Kasumi-1 (cell line): ENCODE measurements around the gene OLIG1.

Source experiments
- DNase-seq, 2 experiments: peaks; one replicate each; lab custom pipeline; 2025; lab: John Stamatoyannopoulos, UW

OLIG1 gene

DNA sequence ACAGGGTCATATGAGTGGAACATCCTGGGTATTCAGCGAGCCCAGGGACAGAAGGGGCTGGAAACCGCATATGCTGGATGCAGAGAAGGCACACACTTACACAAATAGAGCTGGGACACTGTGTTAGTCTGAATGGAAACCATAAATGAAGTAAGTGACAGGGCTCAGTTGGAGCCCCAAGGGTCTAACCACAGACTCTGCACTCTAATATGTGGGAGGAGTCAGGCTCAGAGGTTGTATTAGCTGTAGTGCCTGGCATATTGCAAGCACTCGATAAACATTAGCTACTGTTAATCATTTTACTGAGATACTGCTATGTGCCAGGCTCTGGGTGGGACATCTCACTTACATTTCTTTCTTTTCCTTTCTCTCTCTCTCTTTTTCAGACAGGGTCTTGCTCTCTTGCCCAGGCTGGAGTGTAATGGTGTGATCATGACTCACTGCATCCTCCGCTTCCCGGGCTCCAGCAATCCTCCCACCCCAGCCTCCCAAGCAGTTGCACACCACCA is 6.5 kb upstream of the OLIG1 start:
- DNase-seq, result peak in 1 of 2 experiments; percentile 12

DNA sequence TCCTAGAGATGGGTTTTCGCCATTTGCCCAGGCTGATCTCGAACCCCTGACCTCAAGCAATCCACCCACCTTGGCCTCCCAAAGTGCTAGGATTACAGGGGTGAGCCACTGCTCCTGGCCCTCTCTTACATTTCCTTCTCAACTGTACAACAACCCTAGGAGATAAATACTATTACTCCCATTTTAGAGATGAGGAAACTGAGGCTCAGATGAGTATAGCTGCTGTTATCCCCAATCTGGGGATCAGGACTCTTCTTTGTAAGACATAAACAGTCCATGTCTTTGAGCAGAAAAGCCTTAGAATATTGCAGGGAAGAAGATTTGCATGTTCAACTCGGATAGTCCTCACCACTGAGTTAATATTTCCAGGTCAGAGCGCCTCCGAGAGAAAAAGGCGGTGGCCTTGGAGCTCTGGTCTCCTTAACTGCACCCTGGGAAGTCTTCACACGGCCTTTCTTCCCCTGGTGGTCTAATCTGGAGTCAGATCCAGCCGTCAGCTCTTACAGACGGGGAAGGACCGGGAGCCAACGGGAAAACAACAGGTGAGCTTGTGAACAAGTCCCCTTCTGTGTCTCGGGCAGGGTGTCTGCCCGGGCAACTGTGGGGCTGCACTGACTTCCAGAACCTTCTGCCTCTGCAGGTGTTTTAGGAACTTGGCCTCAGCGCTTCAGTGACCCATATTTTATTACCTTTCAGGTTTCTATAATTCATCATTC is 5.9 kb upstream of the OLIG1 start:
- DNase-seq, result no peak

DNA sequence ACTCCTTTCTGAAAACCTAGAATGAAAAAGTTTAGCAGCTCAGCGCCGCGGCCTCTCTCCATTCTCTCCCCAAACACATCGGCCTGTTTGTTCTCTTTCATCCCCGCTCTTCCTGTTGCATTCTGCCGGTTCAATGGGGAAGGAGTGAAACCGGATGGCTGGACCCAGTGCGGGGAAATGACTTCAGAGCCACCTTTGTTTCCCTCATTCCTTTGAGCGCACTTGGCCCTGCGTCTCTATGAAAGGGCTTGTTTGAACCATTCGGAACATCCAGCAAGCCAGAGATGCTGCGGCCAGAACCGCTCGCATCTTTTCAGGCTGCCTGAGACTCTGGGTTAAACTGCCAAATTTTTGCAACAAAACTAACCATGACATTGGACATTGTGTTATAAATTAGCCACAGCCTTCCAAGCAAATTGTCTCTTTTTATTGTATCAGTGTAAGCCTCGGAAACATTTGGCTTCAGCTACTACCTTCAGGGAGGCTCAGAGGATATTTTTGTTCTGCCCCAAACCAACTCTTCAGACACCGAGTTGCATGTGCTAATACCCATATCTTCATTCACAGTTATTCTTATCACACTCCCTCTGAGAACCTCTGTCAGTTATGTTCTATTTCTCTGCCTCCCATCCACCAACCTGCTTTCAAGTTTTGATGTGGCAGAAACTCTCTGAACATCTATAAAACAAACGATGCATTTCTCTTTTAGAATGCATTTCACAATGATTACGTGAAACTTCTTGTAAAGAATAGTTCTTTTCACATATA is 5.1 kb upstream of the OLIG1 start:
- DNase-seq, result no peak

DNA sequence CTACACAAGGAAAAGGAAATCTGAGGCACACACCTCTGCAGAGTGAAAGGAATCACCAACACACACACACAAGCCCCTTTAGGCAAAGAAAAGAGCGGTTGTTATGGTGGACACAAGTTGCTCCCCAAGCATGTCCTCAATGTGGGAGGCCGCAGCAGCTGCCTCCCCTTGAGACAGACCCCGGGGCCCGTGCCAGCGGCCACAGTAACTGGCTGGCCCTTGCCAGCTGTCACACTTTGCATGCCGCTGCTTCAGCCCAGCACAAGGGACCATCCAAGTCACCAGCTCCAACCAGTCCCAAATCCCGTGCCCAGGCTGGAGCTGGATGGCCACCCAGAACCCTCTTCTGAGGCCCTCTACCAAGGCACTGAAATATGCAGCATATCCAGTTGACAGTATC is 2.9 kb upstream of the OLIG1 start:
- no peak for DNase-seq

DNA sequence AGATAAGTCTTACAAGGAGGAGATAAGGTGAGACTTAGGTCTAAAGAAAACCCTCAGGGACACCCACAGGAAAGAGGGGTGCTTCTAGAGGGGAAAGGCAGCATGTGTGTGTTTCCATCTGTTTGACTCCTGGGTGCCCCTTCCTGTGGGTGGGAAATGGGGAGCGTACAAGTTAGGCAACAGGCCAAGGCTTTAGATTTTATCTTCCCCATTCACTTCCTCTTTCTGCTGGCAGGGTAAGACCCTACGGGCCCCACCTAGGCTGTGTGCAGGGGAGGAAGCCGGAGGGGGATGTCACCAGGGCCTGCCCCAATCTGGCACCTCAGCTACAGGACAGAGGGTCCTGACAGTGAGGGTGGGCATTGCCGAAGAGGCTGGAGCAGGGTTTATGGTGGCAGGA is 2.5 kb upstream of the OLIG1 start:
- peak; percentile 92 to 95 for DNase-seq

DNA sequence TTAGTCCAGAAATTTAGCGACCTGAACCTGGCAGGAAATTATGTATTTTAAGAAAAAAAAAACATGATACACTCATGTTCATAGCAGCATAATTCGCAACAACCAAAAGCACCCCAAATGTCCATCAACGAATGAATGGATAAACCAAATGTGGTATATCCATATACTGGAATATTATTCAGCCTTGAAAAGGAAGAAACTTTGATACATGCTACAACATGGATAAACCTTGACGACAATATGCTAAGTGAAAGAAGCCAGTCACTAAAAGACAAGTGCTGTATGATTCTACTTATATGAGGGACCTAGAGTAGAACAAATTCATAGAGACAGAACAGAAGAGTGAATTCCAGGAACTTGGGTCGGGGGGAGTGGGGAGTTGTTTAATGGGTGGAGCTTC is 698 bp upstream of the OLIG1 start:
- peak in 1 of 2 experiments; percentile 12 for DNase-seq

DNA sequence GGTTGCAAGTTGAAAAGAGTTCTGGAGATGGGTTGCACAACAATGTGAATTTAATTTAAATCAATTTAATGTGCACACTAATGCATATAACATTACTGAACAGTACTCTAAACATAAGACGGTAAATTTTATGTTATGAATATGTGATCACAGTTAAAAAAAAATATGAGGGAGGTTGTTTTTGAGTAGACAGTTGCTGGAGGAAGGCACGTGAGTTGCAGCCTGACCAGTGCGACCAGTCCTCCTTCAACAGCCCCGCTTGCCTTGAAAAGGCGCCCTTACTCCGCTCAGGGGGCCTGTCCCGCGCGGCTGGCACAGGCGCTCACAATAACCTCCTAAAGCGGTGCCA is 322 bp upstream of the OLIG1 start:
- DNase-seq, result peak in 1 of 2 experiments; percentile 34

DNA sequence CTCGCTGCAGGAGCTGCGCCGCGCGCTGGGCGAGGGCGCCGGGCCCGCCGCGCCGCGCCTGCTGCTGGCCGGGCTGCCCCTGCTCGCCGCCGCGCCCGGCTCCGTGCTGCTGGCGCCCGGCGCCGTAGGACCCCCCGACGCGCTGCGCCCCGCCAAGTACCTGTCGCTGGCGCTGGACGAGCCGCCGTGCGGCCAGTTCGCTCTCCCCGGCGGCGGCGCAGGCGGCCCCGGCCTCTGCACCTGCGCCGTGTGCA is 730 bp downstream of the OLIG1 start:
- no peak for DNase-seq

DNA sequence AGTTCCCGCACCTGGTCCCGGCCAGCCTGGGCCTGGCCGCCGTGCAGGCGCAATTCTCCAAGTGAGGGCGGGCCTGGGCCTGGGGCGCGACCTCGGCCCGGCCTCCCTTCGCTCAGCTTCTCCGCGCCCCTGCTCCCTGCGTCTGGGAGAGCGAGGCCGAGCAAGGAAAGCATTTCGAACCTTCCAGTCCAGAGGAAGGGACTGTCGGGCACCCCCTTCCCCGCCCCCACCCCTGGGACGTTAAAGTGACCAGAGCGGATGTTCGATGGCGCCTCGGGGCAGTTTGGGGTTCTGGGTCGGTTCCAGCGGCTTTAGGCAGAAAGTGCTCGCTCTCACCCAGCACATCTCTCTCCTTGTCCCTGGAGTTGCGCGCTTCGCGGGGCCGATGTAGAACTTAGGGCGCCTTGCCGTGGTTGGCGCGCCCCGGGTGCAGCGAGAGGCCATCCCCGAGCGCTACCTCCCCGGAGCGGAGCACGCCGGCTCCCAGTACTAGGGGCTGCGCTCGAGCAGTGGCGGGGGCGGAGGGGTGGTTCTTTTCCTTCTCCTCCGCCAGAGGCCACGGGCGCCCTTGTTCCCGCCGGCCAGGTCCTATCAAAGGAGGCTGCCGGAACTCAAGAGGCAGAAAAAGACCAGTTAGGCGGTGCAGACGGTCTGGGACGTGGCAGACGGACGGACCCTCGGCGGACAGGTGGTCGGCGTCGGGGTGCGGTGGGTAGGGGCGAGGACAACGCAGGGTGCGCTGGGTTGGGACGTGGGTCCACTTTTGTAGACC is 1.2 kb downstream of the OLIG1 start:
- DNase-seq, result peak; percentile 15 to 46

DNA sequence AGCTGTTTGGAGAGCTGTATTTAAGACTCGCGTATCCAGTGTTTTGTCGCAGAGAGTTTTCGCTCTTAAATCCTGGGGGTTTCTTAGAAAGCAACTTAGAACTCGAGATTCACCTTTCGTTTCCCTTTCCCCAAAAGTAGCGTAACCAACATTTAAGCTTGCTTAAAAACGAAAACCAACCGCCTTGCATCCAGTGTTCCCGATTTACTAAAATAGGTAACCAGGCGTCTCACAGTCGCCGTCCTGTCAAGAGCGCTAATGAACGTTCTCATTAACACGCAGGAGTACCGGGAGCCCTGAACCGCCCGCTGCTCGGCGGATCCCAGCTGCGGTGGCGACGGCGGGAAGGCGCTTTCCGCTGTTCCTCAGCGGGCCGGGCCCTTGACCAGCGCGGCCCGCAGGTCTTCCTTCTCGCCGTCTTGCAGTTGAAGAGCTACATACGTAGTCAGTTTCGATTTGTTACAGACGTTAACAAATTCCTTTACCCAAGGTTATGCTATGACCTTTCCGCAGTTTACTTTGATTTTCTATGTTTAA is 1.9 kb downstream of the OLIG1 start:
- DNase-seq, result peak in 1 of 2 experiments; percentile 3

DNA sequence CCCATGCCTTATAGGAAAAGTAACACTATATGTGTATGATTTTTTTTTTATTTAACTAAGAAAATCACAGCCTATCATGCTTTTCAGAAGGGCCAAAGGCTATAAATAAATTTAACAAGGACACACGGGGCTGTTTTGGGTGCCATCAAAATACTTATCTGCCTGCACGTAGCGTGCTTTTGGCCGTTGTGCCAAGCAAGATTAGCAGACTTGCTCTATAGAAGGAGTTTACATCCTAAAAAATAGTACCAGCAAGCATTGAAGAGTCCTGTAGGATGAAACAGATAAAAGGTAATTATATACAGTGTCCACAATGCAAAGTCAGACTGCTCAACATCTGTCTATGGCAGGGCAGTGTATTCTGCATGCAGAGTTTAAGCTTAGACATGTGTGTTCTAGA is 3.7 kb downstream of the OLIG1 start:
- no peak for DNase-seq

DNA sequence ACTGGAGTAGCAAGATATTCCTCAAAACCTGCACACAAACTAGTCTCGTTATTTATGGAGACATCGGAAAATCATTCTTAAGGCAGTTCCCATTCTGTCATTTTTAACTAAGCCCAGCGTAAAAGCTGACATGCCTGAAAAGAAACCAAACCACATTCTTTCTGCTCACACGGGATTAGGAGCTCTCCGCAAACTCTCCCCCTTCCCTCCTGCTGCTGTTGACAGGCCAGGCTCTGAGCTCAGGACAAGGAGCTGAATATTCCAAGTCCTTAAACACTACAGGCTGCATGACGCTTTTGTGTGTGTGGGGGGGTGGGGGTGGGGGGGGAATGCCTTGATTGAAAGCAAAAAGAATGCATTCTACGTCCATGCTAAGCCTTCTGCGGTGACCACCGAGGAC is 5.2 kb downstream of the OLIG1 start:
- DNase-seq, result no peak

DNA sequence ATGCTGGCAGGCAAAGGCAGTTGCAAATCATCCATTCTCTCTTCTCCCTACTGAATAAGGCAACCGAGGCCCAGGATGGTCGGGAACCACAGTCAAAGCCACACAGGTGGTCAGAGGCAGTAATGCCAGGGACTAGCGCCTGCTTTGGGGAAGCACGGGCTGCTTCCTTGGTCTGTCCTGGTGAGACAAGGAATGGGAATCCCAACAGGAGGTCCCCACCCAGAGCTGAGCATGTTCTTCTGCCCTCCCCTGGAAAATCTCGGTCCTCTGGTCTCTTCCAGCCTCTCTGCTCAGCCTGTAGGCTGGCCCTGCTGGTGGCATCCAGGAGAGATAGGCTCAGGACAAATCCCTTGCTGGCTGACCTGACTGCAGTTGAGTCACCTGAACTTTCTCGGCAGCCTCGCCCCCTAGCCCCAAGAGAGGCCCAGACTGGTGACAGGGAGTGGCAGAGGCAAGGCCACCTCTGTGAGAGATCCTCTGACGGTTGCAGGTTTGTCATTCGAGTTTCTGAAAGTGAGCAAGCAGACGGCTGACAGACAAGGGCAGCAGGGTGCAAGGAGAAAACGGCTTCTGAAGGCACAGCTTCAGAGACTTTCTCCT is 5.8 kb downstream of the OLIG1 start:
- no peak for DNase-seq

DNA sequence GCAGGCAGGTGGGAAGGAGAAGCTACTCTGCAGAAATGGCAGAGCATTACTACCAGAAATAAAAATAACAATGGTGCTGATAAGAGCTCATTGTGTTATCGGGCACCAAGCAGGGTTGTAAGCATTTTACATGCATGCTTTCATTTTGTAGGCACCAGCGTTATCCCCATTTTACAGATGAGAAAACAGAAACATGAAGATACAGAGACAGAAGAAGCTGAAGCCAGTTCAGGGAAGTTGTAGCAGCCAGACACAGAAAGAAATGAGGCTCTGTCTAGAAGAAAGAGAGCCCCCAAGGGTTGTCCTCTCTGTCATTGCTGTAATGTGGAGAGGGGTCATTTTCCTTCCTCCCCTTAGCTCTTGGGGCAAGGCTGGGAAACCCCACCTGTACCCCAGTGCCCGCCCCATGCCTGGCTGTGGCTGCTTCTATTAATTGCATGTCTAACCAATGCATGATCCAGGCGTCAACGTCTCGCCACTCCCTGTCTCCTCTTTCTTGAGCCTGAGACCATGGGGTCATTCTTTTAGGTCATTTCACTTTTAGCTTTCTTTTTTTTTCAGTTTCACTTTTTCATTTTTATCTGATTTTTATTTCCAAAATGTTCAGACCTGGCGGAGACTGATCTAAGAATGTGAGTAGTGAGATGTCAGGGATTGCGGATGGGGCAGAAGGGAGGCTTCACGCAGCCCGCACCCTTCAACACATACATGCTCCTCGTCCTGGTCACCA is 6.8 kb downstream of the OLIG1 start:
- DNase-seq, result no peak

DNA sequence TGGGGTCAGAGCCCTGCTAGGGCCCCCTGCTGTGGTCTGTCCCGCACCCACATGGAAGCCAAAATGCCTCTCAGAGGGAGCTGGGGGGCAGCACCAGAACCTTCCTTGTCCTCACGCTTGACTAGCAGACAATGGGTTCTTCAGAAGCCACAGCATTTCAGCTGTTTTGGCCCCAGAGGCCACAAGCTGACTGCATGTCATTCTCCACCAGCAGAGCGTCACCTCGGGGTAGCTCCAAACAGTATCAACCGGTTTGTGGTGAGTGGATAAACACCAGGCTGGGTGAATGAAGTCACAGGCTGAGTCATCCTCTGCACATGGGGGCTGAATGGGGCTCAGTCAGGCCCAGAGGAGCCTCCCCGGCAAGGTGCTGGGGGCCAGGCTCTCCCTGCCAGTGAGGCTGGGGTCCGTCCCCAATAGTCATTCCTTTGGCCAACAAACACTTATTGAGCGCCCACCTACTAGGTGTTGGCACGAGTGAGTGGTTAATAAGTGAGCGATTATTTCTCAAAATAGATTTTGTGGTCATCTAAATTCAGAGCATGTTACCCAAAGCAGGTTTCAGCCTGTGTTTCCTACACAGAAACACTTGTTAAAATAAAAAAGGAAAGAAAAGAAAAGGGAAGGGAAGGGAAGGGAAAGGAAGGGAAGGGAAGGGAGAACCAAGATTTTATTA is 9.1 kb downstream of the OLIG1 start:
- peak; percentile 44 to 56 for DNase-seq

DNA sequence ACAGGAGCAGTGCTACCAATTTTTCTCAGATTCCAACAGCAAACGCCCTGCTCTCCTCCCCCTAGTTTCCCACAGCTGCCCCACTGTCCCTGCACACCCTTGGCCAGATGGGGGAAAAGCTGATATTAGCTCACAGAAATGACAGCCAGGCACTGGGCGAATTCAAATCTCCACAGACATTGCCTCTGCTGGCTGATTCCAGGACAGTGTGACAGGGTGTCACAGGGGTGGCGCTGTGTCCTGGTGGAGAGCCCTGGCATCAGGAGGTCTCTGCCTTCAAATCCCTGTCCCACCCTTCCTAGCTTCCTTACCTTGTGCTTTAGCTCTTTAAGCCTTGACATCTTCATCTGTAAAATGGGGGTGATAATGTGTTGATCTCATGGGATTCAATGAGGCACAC is 10.4 kb downstream of the OLIG1 start:
- DNase-seq, result no peak

DNA sequence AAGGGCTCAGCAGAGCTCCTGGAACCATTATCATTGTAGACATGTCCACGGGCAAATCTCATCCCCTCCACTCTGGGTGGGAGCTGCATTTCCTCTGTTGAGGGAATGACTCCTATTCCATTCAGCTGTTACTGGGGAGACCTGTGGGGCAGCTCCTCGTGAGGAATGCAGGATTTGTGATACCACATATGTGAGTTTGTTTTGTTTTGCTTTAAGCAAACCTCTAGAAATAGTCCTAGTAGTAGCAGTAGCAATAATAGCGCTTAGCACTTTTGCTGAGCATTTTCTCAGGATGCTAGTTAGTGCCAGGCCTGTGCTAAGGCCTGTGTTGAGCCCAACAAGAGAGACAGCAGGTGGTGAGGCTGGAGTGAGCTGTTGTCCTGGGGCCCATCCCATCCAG is 10.8 kb downstream of the OLIG1 start:
- no peak for DNase-seq

DNA sequence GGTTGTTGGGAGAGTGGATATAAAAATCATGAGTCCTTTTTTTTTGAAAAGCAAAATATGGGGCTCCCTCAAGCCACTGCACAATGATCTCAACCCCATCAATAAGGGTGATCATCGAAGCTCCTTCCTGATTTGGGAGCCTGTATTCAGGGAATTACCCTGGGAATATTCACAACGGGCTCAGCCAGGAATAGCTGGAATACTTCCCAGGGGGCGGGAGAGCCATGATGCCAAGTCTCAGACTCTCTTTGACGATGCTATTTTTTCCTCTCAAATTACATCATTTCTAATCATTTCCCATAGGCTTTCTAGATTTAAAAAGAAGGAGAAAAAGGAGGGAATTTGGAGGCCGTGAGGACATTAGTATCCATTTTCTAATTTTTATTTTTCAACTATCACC is 18.4 kb downstream of the OLIG1 start:
- no peak for DNase-seq

DNA sequence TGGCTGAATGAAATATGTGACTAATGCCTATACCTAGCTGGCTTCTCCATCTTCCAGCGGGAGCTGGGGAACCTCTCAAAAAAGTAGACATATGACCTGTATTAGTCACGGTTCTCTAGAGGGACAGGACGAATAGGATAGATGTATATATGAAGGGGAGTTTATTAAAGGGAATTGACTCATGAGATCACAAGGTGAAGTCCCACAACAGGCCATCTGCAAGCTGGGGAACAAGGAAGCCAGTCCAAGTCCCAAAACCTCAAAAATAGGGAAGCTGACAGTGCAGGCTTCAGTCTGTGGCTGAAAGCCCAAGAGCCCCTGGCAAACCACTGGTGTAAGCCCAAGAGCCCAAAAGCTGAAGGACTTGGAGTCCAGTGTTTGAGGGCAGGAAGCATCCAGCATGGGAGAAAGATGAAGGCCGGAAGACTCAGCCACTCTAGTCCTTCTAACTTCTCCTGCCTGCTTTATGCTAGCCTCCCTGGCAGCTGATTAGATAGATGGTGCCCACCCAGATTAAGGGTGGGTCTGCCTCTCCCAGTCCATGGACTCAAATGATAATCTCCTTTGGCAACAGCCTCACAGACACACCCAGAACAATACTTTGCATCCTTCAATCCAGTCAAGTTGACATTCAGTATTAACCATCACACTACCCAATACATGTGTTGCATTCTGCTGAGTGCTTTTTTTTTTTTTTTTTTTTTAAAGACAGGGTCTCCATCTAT is 19.6 kb downstream of the OLIG1 start:
- DNase-seq, result peak; percentile 56 to 67

DNA sequence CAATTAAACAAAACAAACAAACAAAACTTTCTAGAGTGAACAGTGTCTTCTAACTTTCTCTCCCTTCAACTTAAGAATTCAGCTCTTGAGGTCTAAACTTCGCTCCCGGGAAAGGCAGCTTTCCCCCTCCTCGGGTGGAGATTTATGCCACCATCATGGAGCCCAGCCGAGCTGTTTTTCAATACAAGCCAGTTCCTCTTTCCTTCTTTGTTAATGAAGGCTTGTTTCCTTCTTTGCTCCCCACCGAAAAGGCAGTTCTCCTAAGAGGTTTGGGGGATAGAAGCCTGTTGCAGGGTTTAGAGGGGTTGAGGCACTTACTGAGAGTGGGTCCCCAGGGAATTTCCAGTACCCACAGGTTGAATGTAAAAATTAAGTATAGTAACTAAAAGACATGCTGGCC is 26.5 kb downstream of the OLIG1 start:
- DNase-seq, result peak; percentile 35 to 46
